ENCODE data around the gene OTUD6A. TPM values are rescaled to one million over a fixed set of nuclear protein-coding genes. Genes with fewer than 3 reads are reported as not detected.
A peak's percentile ranks its signal among the peaks of the same experiment; 100 is the strongest.

OTUD6A gene
- total RNA-seq (2021; ENCODE audit: unreplicated experiment): not detected
- polyA plus RNA-seq (2012): not detected in 2 replicates
- not detected for Bru-seq, nascent RNA
- percentile 14 among the genes with signal in this experiment for BruChase-seq, experiment 1, labeled RNA remaining after a 6-hour chase
- BruChase-seq, experiment 2, labeled RNA remaining after a 2-hour chase: percentile 13 among the genes with signal in this experiment
- long read RNA-seq: 0 reads

GRCh38 chrX:70062076-70062475 is at the start of gene OTUD6A:
TSS of gene OTUD6A (plus strand) at chrX:70062457. CDS start at chrX:70062525, 68 bp downstream.
- ATAC-seq: no peak
- POLR2A ChIA-PET: no interaction called here
- no TSS peak for BruUV-seq (replicated peaks)

GRCh38 chrX:70012756-70013155 is 49.5 kb upstream of the OTUD6A start:
- Histone ChIP-seq H3K9ac (ENCODE audit: low read length) (no peak overlapping the region), H4K20me1 (ENCODE audit: insufficient read depth) (no peaks in the 10 kb centered on the region), H3K4me3 (replicated peaks in 1 of 2; ENCODE audit: low read depth in 1 of 2, low read length in 2 of 2) (no peak overlapping the region), H3K79me2 (ENCODE audit: insufficient read depth, low read length) (no peaks in the 10 kb centered on the region), H3K9me3 (ENCODE audit: control insufficient read depth in 1 of 2, insufficient read depth in 1 of 2, low read depth in 1 of 2, low read length in 2 of 2) (no peaks in the 10 kb centered on the region), H3K9me2 (ENCODE audit: insufficient read depth) (no peaks in the 10 kb centered on the region), H3K4me2 (ENCODE audit: low read length) (no peak overlapping the region), H3K36me3 (ENCODE audit: control insufficient read depth in 1 of 2, insufficient read depth in 2 of 2, low read length in 2 of 2) (no peaks in the 10 kb centered on the region), H2AFZ (ENCODE audit: low read depth, low read length, poor library complexity, severe bottlenecking) (no peak overlapping the region), H3K27me3 (ENCODE audit: insufficient read depth, low read length) (no peaks in the 10 kb centered on the region), H3K4me1 (ENCODE audit: control insufficient read depth in 1 of 2, insufficient read depth in 2 of 2, low read length in 2 of 2) (no peaks in the 10 kb centered on the region), H3K27ac (ENCODE audit: low read depth, low read length) (no peak overlapping the region)
- TF ChIP-seq EZH2 (IDR thresholded peaks at IDR 0.05): no peak
- TF ChIP-seq REST (IDR thresholded peaks at IDR 0.05; ENCODE audit: low read depth): no peak
- no peak for TF ChIP-seq YY1 (IDR thresholded peaks at IDR 0.05; ENCODE audit: extremely low read depth, insufficient replicate concordance, low read depth, low read length)
- TF ChIP-seq ZNF274 (IDR thresholded peaks at IDR 0.05; ENCODE audit: low read depth, low read length): no peak
- TF ChIP-seq FOSL1 (IDR thresholded peaks at IDR 0.05; ENCODE audit: low read depth): no peak
- intact Hi-C loops (cut with micrococcal nuclease): no loop called here
- no peak for DNase-seq (ENCODE audit: low read depth, low spot score)
- ChIA-PET RAD21 (ENCODE audit: low non-redundant PET in 1 of 2, low total read pairs in 2 of 2, uncharacterized antibody in 2 of 2, unreplicated experiment in 2 of 2) (no interaction called here), CTCF (no interaction called here), POLR2A (no interaction called here)
- no peak for ATAC-seq
- BruUV-seq (replicated peaks): no TSS peak

More at GRCh38 chrX:70062076-70062475, at the start of gene OTUD6A:
- no peak within 1 kb of the TSS for H3K4me2 ChIP-seq (ENCODE audit: low read length)
- H3K9me3 ChIP-seq (ENCODE audit: control insufficient read depth in 1 of 2, insufficient read depth in 1 of 2, low read depth in 1 of 2, low read length in 2 of 2): no peaks in the 10 kb centered on the region
- no peaks in the 10 kb centered on the region for H3K36me3 ChIP-seq (ENCODE audit: control insufficient read depth in 1 of 2, insufficient read depth in 2 of 2, low read length in 2 of 2)
- ChIA-PET CTCF (no interaction called here), RAD21 (ENCODE audit: low non-redundant PET in 1 of 2, low total read pairs in 2 of 2, uncharacterized antibody in 2 of 2, unreplicated experiment in 2 of 2) (no interaction called here)
- no peaks in the 10 kb centered on the region for H4K20me1 ChIP-seq (ENCODE audit: insufficient read depth)
- H3K9me2 ChIP-seq (ENCODE audit: insufficient read depth): no peaks in the 10 kb centered on the region
- intact Hi-C loops (cut with micrococcal nuclease): no loop called here
- no peaks in the 10 kb centered on the region for H3K79me2 ChIP-seq (ENCODE audit: insufficient read depth, low read length)
- no peak within 1 kb of the TSS for H3K27ac ChIP-seq (ENCODE audit: low read depth, low read length)
- H2AFZ ChIP-seq (ENCODE audit: low read depth, low read length, poor library complexity, severe bottlenecking): no peak within 1 kb of the TSS
- H3K9ac ChIP-seq (ENCODE audit: low read length): no peak within 1 kb of the TSS
- TF ChIP-seq EZH2 (IDR thresholded peaks at IDR 0.05): no peak
- TF ChIP-seq RAD21 (IDR thresholded peaks at IDR 0.05; ENCODE audit: low read depth): no peak
- H3K4me1 ChIP-seq (ENCODE audit: control insufficient read depth in 1 of 2, insufficient read depth in 2 of 2, low read length in 2 of 2): no peaks in the 10 kb centered on the region
- no peaks in the 10 kb centered on the region for H3K27me3 ChIP-seq (ENCODE audit: insufficient read depth, low read length)
- H3K4me3 ChIP-seq (replicated peaks in 1 of 2; ENCODE audit: low read depth in 1 of 2, low read length in 2 of 2): no peak within 1 kb of the TSS
- DNase-seq (ENCODE audit: low read depth, low spot score): no peak

All from HCT116 (cell line).